ENCODE data around the gene RHBG. TPM values are rescaled to one million over a fixed set of nuclear protein-coding genes. Genes with fewer than 3 reads are reported as not detected.

Gene RHBG
- total RNA-seq, 1 experiment from 2014 or later = 5.7 TPM

- no peak overlapping the region for H3K4me2 ChIP-seq (ENCODE audit: low read length)
These were observed 7.1 kb downstream of the RHBG start for GRCh38 chr1:156376146-156376545.

GRCh38 chr1:156376958-156377919, 8.2 kb downstream of the RHBG start:
- no TSS peak for BruUV-seq (replicated peaks)
- H3K4me1 ChIP-seq (ENCODE audit: control insufficient read depth in 1 of 2, insufficient read depth in 2 of 2, low read length in 2 of 2) = peaks cover 11 to 16% of the 10 kb centered on the region in 2 experiments
- H2AFZ ChIP-seq (ENCODE audit: low read depth, low read length, poor library complexity, severe bottlenecking) = no peak overlapping the region
- H4K20me1 ChIP-seq (ENCODE audit: insufficient read depth) = no peaks in the 10 kb centered on the region
- H3K9me3 ChIP-seq (ENCODE audit: control insufficient read depth in 1 of 2, insufficient read depth in 1 of 2, low read depth in 1 of 2, low read length in 2 of 2) = no peaks in the 10 kb centered on the region
- ATAC-seq = no peak
- DNase-seq (ENCODE audit: low read depth, low spot score) = no peak
- intact Hi-C loops (cut with micrococcal nuclease) = no loop called here
- H3K79me2 ChIP-seq (ENCODE audit: insufficient read depth, low read length) = no peaks in the 10 kb centered on the region
- H3K36me3 ChIP-seq (ENCODE audit: control insufficient read depth in 1 of 2, insufficient read depth in 2 of 2, low read length in 2 of 2) = no peaks in the 10 kb centered on the region
- H3K27ac ChIP-seq (ENCODE audit: low read depth, low read length) = no peak overlapping the region
- no peak overlapping the region for H3K4me3 ChIP-seq (replicated peaks in 1 of 2; ENCODE audit: low read depth in 1 of 2, low read length in 2 of 2)
- H3K9ac ChIP-seq (ENCODE audit: low read length) = no peak overlapping the region
- no peaks in the 10 kb centered on the region for H3K27me3 ChIP-seq (ENCODE audit: insufficient read depth, low read length)
- ChIA-PET RAD21 (ENCODE audit: low non-redundant PET in 1 of 2, low total read pairs in 2 of 2, uncharacterized antibody in 2 of 2, unreplicated experiment in 2 of 2) (no interaction called here), CTCF (interaction anchor here (1.2 kb wide), 1 partner anchor 69 kb away, joined by 6 read pairs; no protein-coding TSS in a partner anchor), POLR2A (no interaction called here)
- H3K4me2 ChIP-seq (ENCODE audit: low read length) = no peak overlapping the region
- H3K9me2 ChIP-seq (ENCODE audit: insufficient read depth) = no peaks in the 10 kb centered on the region
- TF ChIP-seq SRF (IDR thresholded peaks at IDR 0.05; ENCODE audit: low read depth) (no peak), SIN3A (IDR thresholded peaks at IDR 0.05; ENCODE audit: low read depth) (no peak), TCF7L2 (IDR thresholded peaks at IDR 0.05; ENCODE audit: borderline replicate concordance, extremely low read depth, insufficient read depth, insufficient read length) (no peak), ZBTB33 (IDR thresholded peaks at IDR 0.05; ENCODE audit: extremely low read depth, insufficient replicate concordance, low read length) (no peak), ZFX (IDR thresholded peaks at IDR 0.05) (no peak), CBX3 (IDR thresholded peaks at IDR 0.05; ENCODE audit: low read depth) (no peak), POLR2A (IDR thresholded peaks at IDR 0.05; ENCODE audit: borderline replicate concordance, extremely low read depth, insufficient read depth, insufficient read length) (no peak), EZH2 (IDR thresholded peaks at IDR 0.05) (no peak), RAD21 (IDR thresholded peaks at IDR 0.05; ENCODE audit: low read depth) (no peak), ELF1 (IDR thresholded peaks at IDR 0.05; ENCODE audit: borderline replicate concordance, low read depth) (no peak), YY1 (IDR thresholded peaks at IDR 0.05; ENCODE audit: extremely low read depth, insufficient replicate concordance, low read depth, low read length) (no peak), SP1 (IDR thresholded peaks at IDR 0.05; ENCODE audit: low read depth) (no peak)
- TF ChIP-seq, protein P1, sequence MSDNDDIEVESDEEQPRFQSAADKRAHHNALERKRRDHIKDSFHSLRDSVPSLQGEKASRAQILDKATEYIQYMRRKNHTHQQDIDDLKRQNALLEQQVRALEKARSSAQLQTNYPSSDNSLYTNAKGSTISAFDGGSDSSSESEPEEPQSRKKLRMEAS (IDR thresholded peaks at IDR 0.05) = no peak

More at GRCh38 chr1:156376146-156376545, 7.1 kb downstream of the RHBG start:
- H3K4me3 ChIP-seq (replicated peaks in 1 of 2; ENCODE audit: low read depth in 1 of 2, low read length in 2 of 2) = no peak overlapping the region
- no peaks in the 10 kb centered on the region for H3K27me3 ChIP-seq (ENCODE audit: insufficient read depth, low read length)
- RAD21 ChIA-PET (ENCODE audit: low non-redundant PET in 1 of 2, low total read pairs in 2 of 2, uncharacterized antibody in 2 of 2, unreplicated experiment in 2 of 2) = no interaction called here
- peaks cover 18 to 26% of the 10 kb centered on the region in 2 experiments for H3K4me1 ChIP-seq (ENCODE audit: control insufficient read depth in 1 of 2, insufficient read depth in 2 of 2, low read length in 2 of 2)
- POLR2A ChIA-PET = no interaction called here
- no peak overlapping the region for H3K9ac ChIP-seq (ENCODE audit: low read length)
- TF ChIP-seq, protein P1 (IDR thresholded peaks at IDR 0.05) = no peak
- no peak for TF ChIP-seq ELF1 (IDR thresholded peaks at IDR 0.05; ENCODE audit: borderline replicate concordance, low read depth)
- no peak for TF ChIP-seq RAD21 (IDR thresholded peaks at IDR 0.05; ENCODE audit: low read depth)
- TF ChIP-seq SIN3A (IDR thresholded peaks at IDR 0.05; ENCODE audit: low read depth) = no peak
- H3K9me3 ChIP-seq (ENCODE audit: control insufficient read depth in 1 of 2, insufficient read depth in 1 of 2, low read depth in 1 of 2, low read length in 2 of 2) = no peaks in the 10 kb centered on the region
- no peaks in the 10 kb centered on the region for H3K36me3 ChIP-seq (ENCODE audit: control insufficient read depth in 1 of 2, insufficient read depth in 2 of 2, low read length in 2 of 2)
- DNase-seq (ENCODE audit: low read depth, low spot score) (no peak), ATAC-seq (no peak)
- CTCF ChIA-PET = interaction anchor here (1.0 kb wide), 1 partner anchor 81 kb away, joined by 3 read pairs; no protein-coding TSS in a partner anchor
- no peaks in the 10 kb centered on the region for H3K79me2 ChIP-seq (ENCODE audit: insufficient read depth, low read length)
- BruUV-seq (replicated peaks) = no TSS peak
- H3K27ac ChIP-seq (ENCODE audit: low read depth, low read length) = no peak overlapping the region
- H2AFZ ChIP-seq (ENCODE audit: low read depth, low read length, poor library complexity, severe bottlenecking) = no peak overlapping the region
- intact Hi-C loops (cut with micrococcal nuclease) = no loop called here
- no peaks in the 10 kb centered on the region for H4K20me1 ChIP-seq (ENCODE audit: insufficient read depth)
- H3K9me2 ChIP-seq (ENCODE audit: insufficient read depth) = no peaks in the 10 kb centered on the region
